Uterus (tissue), 4 donors: ENCODE measurements around the gene CLMN. TPM values are rescaled to one million over a fixed set of nuclear protein-coding genes. Genes with fewer than 3 reads are reported as not detected.
A peak's percentile ranks its signal among the peaks of the same experiment; 100 is the strongest.

Experiments used
- DNase-seq, 2 donors: peaks; one replicate each; pipeline ENCODE4 v3.0.0-alpha.2; 2019 to 2020
- H3K27ac ChIP-seq, 2 donors: fragments of 200-600 bp; sonication (generic); 1 replicate in 1 of 2; 2 replicates in 1 of 2; pipeline ENCODE4 v1.5.1; 2016 to 2018
- H3K27me3 ChIP-seq, 2 donors: fragments of 200-600 bp; sonication (generic); one replicate each; pipeline ENCODE4 v1.5.1; 2018 to 2019; ENCODE audit warnings: control low read depth in 1 of 2
- H3K36me3 ChIP-seq, 2 donors: fragments of 200-600 bp; sonication (generic); one replicate each; pipeline ENCODE4 v1.5.1; 2019; ENCODE audit warnings: control low read depth in 1 of 2
- H3K4me1 ChIP-seq, 2 donors: fragments of 200-600 bp; sonication (generic); one replicate each; pipeline ENCODE4 v1.5.1; 2018 to 2019; ENCODE audit warnings: control low read depth in 1 of 2
- H3K4me3 ChIP-seq, 2 donors: fragments of 200-600 bp; sonication (generic); 1 replicate in 1 of 2; 2 replicates in 1 of 2; pipeline ENCODE4 v1.5.1; 2018 to 2019; ENCODE audit warnings: mild to moderate bottlenecking in 1 of 2
- H3K9me3 ChIP-seq, 2 donors: fragments of 200-600 bp; sonication (generic); one replicate each; pipeline ENCODE4 v1.5.1; 2019; ENCODE audit warnings: control low read depth in 1 of 2
- CTCF ChIP-seq, 4 experiments: fragments of 200-600 bp in 2 of 4; fragments of 450-650 bp in 2 of 4; sonication (generic) in 2 of 4; IDR thresholded peaks; one replicate each; pipeline ENCODE4 v1.5.1; 2016 to 2019; ENCODE audit warnings: antibody characterized with exemption in 4 of 4, mild to moderate bottlenecking in 2 of 4, moderate library complexity in 1 of 4
- POLR2A ChIP-seq, 2 donors: fragments of 450-650 bp; IDR thresholded peaks; one replicate each; pipeline ENCODE4 v1.6.1; 2016; ENCODE audit warnings: antibody characterized with exemption in 2 of 2, mild to moderate bottlenecking in 1 of 2, moderate library complexity in 1 of 2
- intact Hi-C: fragments of 100-400 bp; cut with DNase I; formaldehyde crosslinking; loops from one replicate; pipeline ENCODE4 v1.15.1; 2023; ENCODE audit warnings: low total_unique reads
- total RNA-seq, 4 donors: library from RNA; depleted of rRNA in 3 of 4; stranded (reverse); fragments of >200 nt in 3 of 4; gene quantifications; one replicate each; pipeline versions ENCODE4 v1.1.0 to v1.2.4, GENCODE V29; 2014 to 2023
- donor health status: DM: yes; HTN: yes; CAD: no.

Gene CLMN
- total RNA-seq, 4 donors from 2014 or later, result 5.0 to 55.0 (median 12.4) TPM

GRCh38 chr14:95310635-95311380, 8.9 kb downstream of the CLMN start:
- TF ChIP-seq CTCF (IDR thresholded peaks at IDR 0.05) (no peak), POLR2A (IDR thresholded peaks at IDR 0.05) (no peak)
- Histone ChIP-seq H3K27me3 (no peaks in the 10 kb centered on the region), H3K9me3 (no peaks in the 10 kb centered on the region), H3K4me3 (no peak overlapping the region), H3K27ac (peak overlapping the region in 1 of 2 donors; percentile 39), H3K4me1 (no peaks in the 10 kb centered on the region), H3K36me3 (no peaks in the 10 kb centered on the region)
- no peak for DNase-seq
- intact Hi-C loops, result no loop called here

- Histone ChIP-seq H3K9me3 (no peaks in the 10 kb centered on the region), H3K4me3 (no peak overlapping the region), H3K27me3 (no peaks in the 10 kb centered on the region), H3K27ac (no peak overlapping the region), H3K36me3 (no peaks in the 10 kb centered on the region), H3K4me1 (no peaks in the 10 kb centered on the region)
- no peak for TF ChIP-seq POLR2A (IDR thresholded peaks at IDR 0.05)
- TF ChIP-seq CTCF (IDR thresholded peaks at IDR 0.05), result no peak
- intact Hi-C loops, result no loop called here
- DNase-seq, result no peak
Measured at GRCh38 chr14:95309261-95310051, 10.3 kb downstream of the CLMN start.

GRCh38 chr14:95308073-95308472, 11.6 kb downstream of the CLMN start:
- Histone ChIP-seq H3K27me3 (no peaks in the 10 kb centered on the region), H3K36me3 (no peaks in the 10 kb centered on the region), H3K4me1 (no peaks in the 10 kb centered on the region), H3K4me3 (no peak overlapping the region), H3K9me3 (no peaks in the 10 kb centered on the region), H3K27ac (no peak overlapping the region)
- intact Hi-C loops, result no loop called here
- TF ChIP-seq POLR2A (IDR thresholded peaks at IDR 0.05), result no peak
- TF ChIP-seq CTCF (IDR thresholded peaks at IDR 0.05), result no peak
- DNase-seq, result no peak

GRCh38 chr14:95307402-95308041, 12.2 kb downstream of the CLMN start:
- no peak overlapping the region for H3K27ac ChIP-seq
- H3K27me3 ChIP-seq, result no peaks in the 10 kb centered on the region
- DNase-seq, result no peak
- H3K4me3 ChIP-seq, result no peak overlapping the region
- intact Hi-C loops, result no loop called here
- H3K36me3 ChIP-seq, result no peaks in the 10 kb centered on the region
- no peaks in the 10 kb centered on the region for H3K4me1 ChIP-seq
- no peaks in the 10 kb centered on the region for H3K9me3 ChIP-seq
- no peak for TF ChIP-seq POLR2A (IDR thresholded peaks at IDR 0.05)

GRCh38 chr14:95305940-95306339, 13.8 kb downstream of the CLMN start:
- Histone ChIP-seq H3K27ac (no peak overlapping the region), H3K4me1 (no peaks in the 10 kb centered on the region), H3K4me3 (no peak overlapping the region), H3K36me3 (no peaks in the 10 kb centered on the region), H3K27me3 (no peaks in the 10 kb centered on the region), H3K9me3 (no peaks in the 10 kb centered on the region)
- intact Hi-C loops, result no loop called here
- no peak for DNase-seq
- TF ChIP-seq POLR2A (IDR thresholded peaks at IDR 0.05) (no peak), CTCF (IDR thresholded peaks at IDR 0.05) (no peak)
